WTC11 (cell line): ENCODE measurements around the gene RRP1B. TPM values are rescaled to one million over a fixed set of nuclear protein-coding genes. Genes with fewer than 3 reads are reported as not detected.

Experiments used
- ATAC-seq: fragments of 200-7000 bp; cut with Tn5 transposase; 2 replicates; pipeline ENCODE4 v1.10.0; 2021; ENCODE audit warnings: mild to moderate bottlenecking, moderate library complexity
- CTCF ChIA-PET: fragments of 300-600 bp; sonication (Branson Sonifier 250); formaldehyde crosslinking; loops from one replicate; lab custom pipeline; 2021; ENCODE audit warnings: antibody characterized with exemption; lab: Charles Lee
- POLR2A ChIA-PET: fragments of 350-600 bp; sonication (Branson Sonifier 250); formaldehyde crosslinking; loops from one replicate; lab custom pipeline; 2021; ENCODE audit warnings: antibody characterized with exemption; lab: Charles Lee
- DNase-seq: peaks from one replicate; pipeline ENCODE4 v3.0.0; 2021; ENCODE audit warnings: low spot score
- H3K27ac Mint-ChIP-seq: 2 replicates; pipeline ENCODE4 v1.8.0; 2021; ENCODE audit warnings: mixed read lengths
- H3K27me3 Mint-ChIP-seq: 2 replicates; pipeline ENCODE4 v1.8.0; 2021; ENCODE audit warnings: low read depth, mild to moderate bottlenecking, moderate library complexity, mixed read lengths
- H3K36me3 Mint-ChIP-seq: 2 replicates; pipeline ENCODE4 v1.8.0; 2021; ENCODE audit warnings: mixed read lengths
- H3K4me1 Mint-ChIP-seq: 2 replicates; pipeline ENCODE4 v1.8.0; 2022; ENCODE audit warnings: mixed read lengths
- H3K4me3 Mint-ChIP-seq: 2 replicates; pipeline ENCODE4 v1.8.0; 2021; ENCODE audit warnings: mild to moderate bottlenecking, moderate library complexity, mixed read lengths
- H3K9me3 Mint-ChIP-seq: 2 replicates; pipeline ENCODE4 v1.8.0; 2021; ENCODE audit warnings: mixed read lengths
- CTCF ChIP-seq: fragments of 200-600 bp; IDR thresholded peaks from 2 replicates; pipeline ENCODE4 v1.8.0; 2022; ENCODE audit warnings: antibody characterized with exemption
- ELF4 ChIP-seq: sonication (generic); formaldehyde crosslinking; IDR thresholded peaks from 2 replicates; pipeline ENCODE4 v1.8.1; 2022; ENCODE audit warnings: low read depth, mild to moderate bottlenecking, moderate library complexity, missing genetic modification reagents
- FOXJ3 ChIP-seq: sonication (generic); formaldehyde crosslinking; IDR thresholded peaks from 2 replicates; pipeline ENCODE4 v1.9.0; 2021; ENCODE audit warnings: missing genetic modification reagents, mild to moderate bottlenecking, borderline replicate concordance
- GABPB1 ChIP-seq: sonication (generic); formaldehyde crosslinking; IDR thresholded peaks from 2 replicates; pipeline ENCODE4 v1.8.1; 2023; ENCODE audit warnings: mild to moderate bottlenecking, missing genetic modification reagents
- GTF2I ChIP-seq: fragments of 250-450 bp; sonication (Bioruptor Pico); conservative IDR thresholded peaks from 2 replicates; pipeline ENCODE4 v1.4.0; 2021; ENCODE audit warnings: mild to moderate bottlenecking
- MAX ChIP-seq: sonication (generic); formaldehyde crosslinking; IDR thresholded peaks from 2 replicates; pipeline ENCODE4 v1.8.0; 2022; ENCODE audit warnings: mild to moderate bottlenecking, missing genetic modification reagents
- MXD4 ChIP-seq: fragments of 250-450 bp; sonication (Bioruptor Pico); IDR thresholded peaks from 2 replicates; pipeline ENCODE4 v1.8.0; 2021; ENCODE audit warnings: mild to moderate bottlenecking, moderate library complexity, borderline replicate concordance
- PREB ChIP-seq: sonication (generic); formaldehyde crosslinking; IDR thresholded peaks from 2 replicates; pipeline ENCODE4 v1.8.1; 2022; ENCODE audit warnings: mild to moderate bottlenecking, missing genetic modification reagents, moderate library complexity, borderline replicate concordance
- PRRX2 ChIP-seq: fragments of 250-450 bp; sonication (Bioruptor Pico); IDR thresholded peaks from 2 replicates; pipeline ENCODE4 v1.8.0; 2021; ENCODE audit warnings: mild to moderate bottlenecking
- RORB ChIP-seq: fragments of 250-450 bp; sonication (Bioruptor Pico); IDR thresholded peaks from 2 replicates; pipeline ENCODE4 v1.9.0; 2021; ENCODE audit warnings: mild to moderate bottlenecking
- ZNF121 ChIP-seq: sonication (generic); formaldehyde crosslinking; IDR thresholded peaks from 2 replicates; pipeline ENCODE4 v1.8.0; 2023; ENCODE audit warnings: missing genetic modification reagents
- ZNF232 ChIP-seq: sonication (generic); formaldehyde crosslinking; IDR thresholded peaks from 2 replicates; pipeline ENCODE4 v1.8.0; 2022; ENCODE audit warnings: mild to moderate bottlenecking, missing genetic modification reagents
- ZNF425 ChIP-seq: fragments of 250-450 bp; sonication (Bioruptor Pico); conservative IDR thresholded peaks from 2 replicates; pipeline ENCODE4 v1.9.0; 2021; ENCODE audit warnings: mild to moderate bottlenecking
- total RNA-seq: library from RNA; stranded (reverse); gene quantifications from 3 replicates; pipeline ENCODE4 v1.2.3, GENCODE V29; 2021
- TF ChIP-seq, protein P1 (sequence below): sonication (generic); formaldehyde crosslinking; IDR thresholded peaks from 2 replicates; pipeline ENCODE4 v1.8.0; 2022; ENCODE audit warnings: missing genetic modification reagents
- TF ChIP-seq, protein P2 (sequence below): sonication (generic); formaldehyde crosslinking; IDR thresholded peaks from 2 replicates; pipeline ENCODE4 v1.8.1; 2023; ENCODE audit warnings: mild to moderate bottlenecking, moderate library complexity, missing genetic modification reagents
- TF ChIP-seq, protein P3 (sequence below): sonication (generic); formaldehyde crosslinking; IDR thresholded peaks from 2 replicates; pipeline ENCODE4 v1.8.1; 2022; ENCODE audit warnings: mild to moderate bottlenecking, moderate library complexity, missing genetic modification reagents
- TF ChIP-seq, protein P4 (sequence below): sonication (generic); formaldehyde crosslinking; IDR thresholded peaks from 2 replicates; pipeline ENCODE4 v1.8.1; 2023; ENCODE audit warnings: mild to moderate bottlenecking, missing genetic modification reagents

The RRP1B gene
- total RNA-seq, 1 experiment from 2014 or later: 74.9 TPM

- TF ChIP-seq, protein P1, sequence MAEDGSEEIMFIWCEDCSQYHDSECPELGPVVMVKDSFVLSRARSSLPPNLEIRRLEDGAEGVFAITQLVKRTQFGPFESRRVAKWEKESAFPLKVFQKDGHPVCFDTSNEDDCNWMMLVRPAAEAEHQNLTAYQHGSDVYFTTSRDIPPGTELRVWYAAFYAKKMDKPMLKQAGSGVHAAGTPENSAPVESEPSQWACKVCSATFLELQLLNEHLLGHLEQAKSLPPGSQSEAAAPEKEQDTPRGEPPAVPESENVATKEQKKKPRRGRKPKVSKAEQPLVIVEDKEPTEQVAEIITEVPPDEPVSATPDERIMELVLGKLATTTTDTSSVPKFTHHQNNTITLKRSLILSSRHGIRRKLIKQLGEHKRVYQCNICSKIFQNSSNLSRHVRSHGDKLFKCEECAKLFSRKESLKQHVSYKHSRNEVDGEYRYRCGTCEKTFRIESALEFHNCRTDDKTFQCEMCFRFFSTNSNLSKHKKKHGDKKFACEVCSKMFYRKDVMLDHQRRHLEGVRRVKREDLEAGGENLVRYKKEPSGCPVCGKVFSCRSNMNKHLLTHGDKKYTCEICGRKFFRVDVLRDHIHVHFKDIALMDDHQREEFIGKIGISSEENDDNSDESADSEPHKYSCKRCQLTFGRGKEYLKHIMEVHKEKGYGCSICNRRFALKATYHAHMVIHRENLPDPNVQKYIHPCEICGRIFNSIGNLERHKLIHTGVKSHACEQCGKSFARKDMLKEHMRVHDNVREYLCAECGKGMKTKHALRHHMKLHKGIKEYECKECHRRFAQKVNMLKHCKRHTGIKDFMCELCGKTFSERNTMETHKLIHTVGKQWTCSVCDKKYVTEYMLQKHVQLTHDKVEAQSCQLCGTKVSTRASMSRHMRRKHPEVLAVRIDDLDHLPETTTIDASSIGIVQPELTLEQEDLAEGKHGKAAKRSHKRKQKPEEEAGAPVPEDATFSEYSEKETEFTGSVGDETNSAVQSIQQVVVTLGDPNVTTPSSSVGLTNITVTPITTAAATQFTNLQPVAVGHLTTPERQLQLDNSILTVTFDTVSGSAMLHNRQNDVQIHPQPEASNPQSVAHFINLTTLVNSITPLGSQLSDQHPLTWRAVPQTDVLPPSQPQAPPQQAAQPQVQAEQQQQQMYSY (CRISPR knock-in tag): no peak
- TF ChIP-seq CTCF (peak; percentile 99), PRRX2 (CRISPR knock-in tag) (no peak), GTF2I (CRISPR knock-in tag) (no peak), RORB (CRISPR knock-in tag) (no peak), GABPB1 (CRISPR knock-in tag) (peak; percentile 73), ELF4 (CRISPR knock-in tag) (no peak), PREB (CRISPR knock-in tag) (no peak)
- TF ChIP-seq, protein P2, sequence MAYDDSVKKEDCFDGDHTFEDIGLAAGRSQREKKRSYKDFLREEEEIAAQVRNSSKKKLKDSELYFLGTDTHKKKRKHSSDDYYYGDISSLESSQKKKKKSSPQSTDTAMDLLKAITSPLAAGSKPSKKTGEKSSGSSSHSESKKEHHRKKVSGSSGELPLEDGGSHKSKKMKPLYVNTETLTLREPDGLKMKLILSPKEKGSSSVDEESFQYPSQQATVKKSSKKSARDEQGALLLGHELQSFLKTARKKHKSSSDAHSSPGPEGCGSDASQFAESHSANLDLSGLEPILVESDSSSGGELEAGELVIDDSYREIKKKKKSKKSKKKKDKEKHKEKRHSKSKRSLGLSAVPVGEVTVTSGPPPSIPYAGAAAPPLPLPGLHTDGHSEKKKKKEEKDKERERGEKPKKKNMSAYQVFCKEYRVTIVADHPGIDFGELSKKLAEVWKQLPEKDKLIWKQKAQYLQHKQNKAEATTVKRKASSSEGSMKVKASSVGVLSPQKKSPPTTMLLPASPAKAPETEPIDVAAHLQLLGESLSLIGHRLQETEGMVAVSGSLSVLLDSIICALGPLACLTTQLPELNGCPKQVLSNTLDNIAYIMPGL (CRISPR knock-in tag): no peak
- TF ChIP-seq, protein P3, sequence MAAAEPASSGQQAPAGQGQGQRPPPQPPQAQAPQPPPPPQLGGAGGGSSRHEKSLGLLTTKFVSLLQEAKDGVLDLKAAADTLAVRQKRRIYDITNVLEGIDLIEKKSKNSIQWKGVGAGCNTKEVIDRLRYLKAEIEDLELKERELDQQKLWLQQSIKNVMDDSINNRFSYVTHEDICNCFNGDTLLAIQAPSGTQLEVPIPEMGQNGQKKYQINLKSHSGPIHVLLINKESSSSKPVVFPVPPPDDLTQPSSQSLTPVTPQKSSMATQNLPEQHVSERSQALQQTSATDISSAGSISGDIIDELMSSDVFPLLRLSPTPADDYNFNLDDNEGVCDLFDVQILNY (CRISPR knock-in tag): no peak
- TF ChIP-seq, protein P4, sequence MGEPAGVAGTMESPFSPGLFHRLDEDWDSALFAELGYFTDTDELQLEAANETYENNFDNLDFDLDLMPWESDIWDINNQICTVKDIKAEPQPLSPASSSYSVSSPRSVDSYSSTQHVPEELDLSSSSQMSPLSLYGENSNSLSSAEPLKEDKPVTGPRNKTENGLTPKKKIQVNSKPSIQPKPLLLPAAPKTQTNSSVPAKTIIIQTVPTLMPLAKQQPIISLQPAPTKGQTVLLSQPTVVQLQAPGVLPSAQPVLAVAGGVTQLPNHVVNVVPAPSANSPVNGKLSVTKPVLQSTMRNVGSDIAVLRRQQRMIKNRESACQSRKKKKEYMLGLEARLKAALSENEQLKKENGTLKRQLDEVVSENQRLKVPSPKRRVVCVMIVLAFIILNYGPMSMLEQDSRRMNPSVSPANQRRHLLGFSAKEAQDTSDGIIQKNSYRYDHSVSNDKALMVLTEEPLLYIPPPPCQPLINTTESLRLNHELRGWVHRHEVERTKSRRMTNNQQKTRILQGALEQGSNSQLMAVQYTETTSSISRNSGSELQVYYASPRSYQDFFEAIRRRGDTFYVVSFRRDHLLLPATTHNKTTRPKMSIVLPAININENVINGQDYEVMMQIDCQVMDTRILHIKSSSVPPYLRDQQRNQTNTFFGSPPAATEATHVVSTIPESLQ (CRISPR knock-in tag): no peak
- TF ChIP-seq, all 79 proteins: peak for 3
These were observed 12.7 kb upstream of the RRP1B start (continued) for GRCh38 chr21:43646550-43647260.

- peak overlapping the region; percentile 10; the same call in 1 of the 2 replicates for H3K27ac Mint-ChIP-seq
- ATAC-seq: no peak
- H3K27me3 Mint-ChIP-seq: no peaks in the 10 kb centered on the region; the same call in 1 of the 2 replicates
- DNase-seq: no peak
- ChIA-PET CTCF (no interaction called here), POLR2A (no interaction called here)
- no peaks in the 10 kb centered on the region for H3K36me3 Mint-ChIP-seq
- peaks cover 16% of the 10 kb centered on the region; the same call in 1 of the 2 replicates for H3K4me1 Mint-ChIP-seq
- H3K4me3 Mint-ChIP-seq: no peak overlapping the region
- no peaks in the 10 kb centered on the region for H3K9me3 Mint-ChIP-seq
- no peak for TF ChIP-seq MXD4 (CRISPR knock-in tag)
- TF ChIP-seq FOXJ3 (CRISPR knock-in tag): no peak
- TF ChIP-seq ZNF121 (CRISPR knock-in tag): no peak
- no peak for TF ChIP-seq MAX
- TF ChIP-seq, protein P2 (CRISPR knock-in tag): no peak
- TF ChIP-seq ZNF232: no peak
- no peak for TF ChIP-seq ZNF425
These were observed 11.2 kb upstream of the RRP1B start for GRCh38 chr21:43648171-43648570.
